Measurements from ENCODE around the gene AMZ2. TPM values are rescaled to one million over a fixed set of nuclear protein-coding genes. Genes with fewer than 3 reads are reported as not detected.

AMZ2 gene
- total RNA-seq, 4 donors from 2014 or later, result 35.8 to 47.1 (median 41.5) TPM

- TF ChIP-seq CTCF (IDR thresholded peaks at IDR 0.05), result no peak
- peak in 1 of 2 donors; percentile 57 for TF ChIP-seq POLR2A (IDR thresholded peaks at IDR 0.05)
- peak in 2 of 3 donors; percentile 51 to 61 for TF ChIP-seq POLR2AphosphoS5 (IDR thresholded peaks at IDR 0.05)
- no peak for TF ChIP-seq EP300 (IDR thresholded peaks at IDR 0.05)
- H3K4me3 ChIP-seq, result peak overlapping the region; percentile 83
- H3K4me1 ChIP-seq, result peaks cover 58% of the 10 kb centered on the region
- peak overlapping the region; percentile 85 for H3K27ac ChIP-seq
- under 1% methylated on average over 58 of the region's 76 CpGs for WGBS
- no peaks in the 10 kb centered on the region for H3K9me3 ChIP-seq
- no peaks in the 10 kb centered on the region for H3K27me3 ChIP-seq
- peak; percentile 84 to 85 for DNase-seq (ENCODE audit: low spot score in 2 of 2)
- no peaks in the 10 kb centered on the region for H3K36me3 ChIP-seq
Observed at GRCh38 chr17:68291836-68292688, 44.2 kb downstream of the AMZ2 start.

GRCh38 chr17:68292689-68293040 lies 44.8 kb downstream of the AMZ2 start:
- no peaks in the 10 kb centered on the region for H3K36me3 ChIP-seq
- H3K27me3 ChIP-seq, result no peaks in the 10 kb centered on the region
- TF ChIP-seq POLR2AphosphoS5 (IDR thresholded peaks at IDR 0.05) (no peak), CTCF (IDR thresholded peaks at IDR 0.05) (no peak), POLR2A (IDR thresholded peaks at IDR 0.05) (no peak), EP300 (IDR thresholded peaks at IDR 0.05) (no peak)
- 50% methylated on average over 9 of the region's 9 CpGs for WGBS
- DNase-seq (ENCODE audit: low spot score in 2 of 2), result no peak
- H3K4me3 ChIP-seq, result peak overlapping the region; percentile 83
- peak overlapping the region; percentile 85 for H3K27ac ChIP-seq
- peaks cover 64% of the 10 kb centered on the region for H3K4me1 ChIP-seq
- H3K9me3 ChIP-seq, result no peaks in the 10 kb centered on the region

- H3K36me3 ChIP-seq, result no peaks in the 10 kb centered on the region
- 98% methylated on average over 6 of the region's 6 CpGs for WGBS
- H3K9me3 ChIP-seq, result no peaks in the 10 kb centered on the region
- H3K4me1 ChIP-seq, result peaks cover 65% of the 10 kb centered on the region
- H3K27me3 ChIP-seq, result no peaks in the 10 kb centered on the region
- no peak for DNase-seq (ENCODE audit: low spot score in 2 of 2)
- H3K4me3 ChIP-seq, result no peak overlapping the region
- H3K27ac ChIP-seq, result no peak overlapping the region
- TF ChIP-seq POLR2AphosphoS5 (IDR thresholded peaks at IDR 0.05), result no peak
Observed at GRCh38 chr17:68293490-68294195, 45.8 kb downstream of the AMZ2 start.

- 87% methylated on average over 3 of the region's 3 CpGs for WGBS
- Histone ChIP-seq H3K27me3 (no peaks in the 10 kb centered on the region), H3K4me3 (no peak overlapping the region), H3K9me3 (no peaks in the 10 kb centered on the region), H3K4me1 (peaks cover 60% of the 10 kb centered on the region), H3K27ac (no peak overlapping the region), H3K36me3 (no peaks in the 10 kb centered on the region)
- DNase-seq (ENCODE audit: low spot score in 2 of 2), result no peak
- no peak for TF ChIP-seq POLR2A (IDR thresholded peaks at IDR 0.05)
- TF ChIP-seq CTCF (IDR thresholded peaks at IDR 0.05), result no peak
- TF ChIP-seq POLR2AphosphoS5 (IDR thresholded peaks at IDR 0.05), result no peak
- no peak for TF ChIP-seq EP300 (IDR thresholded peaks at IDR 0.05)
Observed at GRCh38 chr17:68294196-68294555, 46.3 kb downstream of the AMZ2 start.

GRCh38 chr17:68294617-68295016 lies 46.8 kb downstream of the AMZ2 start:
- Histone ChIP-seq H3K4me1 (peaks cover 56% of the 10 kb centered on the region), H3K27ac (no peak overlapping the region), H3K4me3 (no peak overlapping the region), H3K36me3 (no peaks in the 10 kb centered on the region), H3K9me3 (no peaks in the 10 kb centered on the region), H3K27me3 (no peaks in the 10 kb centered on the region)
- 91% methylated on average over 4 of the region's 4 CpGs for WGBS
- TF ChIP-seq EP300 (IDR thresholded peaks at IDR 0.05), result no peak
- TF ChIP-seq POLR2A (IDR thresholded peaks at IDR 0.05), result no peak
- no peak for TF ChIP-seq CTCF (IDR thresholded peaks at IDR 0.05)
- no peak for TF ChIP-seq POLR2AphosphoS5 (IDR thresholded peaks at IDR 0.05)
- DNase-seq (ENCODE audit: low spot score in 2 of 2), result no peak

Measured in suprapubic skin (tissue), 4 donors.